GM21381 (cell line): ENCODE measurements around the gene ZMAT5.

Experiments used
- ATAC-seq: cut with Tn5 transposase; IDR thresholded peaks from one replicate; pipeline ENCODE4 v1.9.1; 2021; ENCODE audit warnings: mild to moderate bottlenecking, moderate library complexity; ENCODE audit not compliant: unreplicated experiment

Gene ZMAT5

GRCh38 chr22:29733362-29734201, 33.2 kb downstream of the ZMAT5 start:
- no peak for ATAC-seq

- no peak for ATAC-seq
These were observed 33.9 kb downstream of the ZMAT5 start for GRCh38 chr22:29732883-29733282.

- no peak for ATAC-seq
These were observed 35.6 kb downstream of the ZMAT5 start for GRCh38 chr22:29731058-29731850.

DNA sequence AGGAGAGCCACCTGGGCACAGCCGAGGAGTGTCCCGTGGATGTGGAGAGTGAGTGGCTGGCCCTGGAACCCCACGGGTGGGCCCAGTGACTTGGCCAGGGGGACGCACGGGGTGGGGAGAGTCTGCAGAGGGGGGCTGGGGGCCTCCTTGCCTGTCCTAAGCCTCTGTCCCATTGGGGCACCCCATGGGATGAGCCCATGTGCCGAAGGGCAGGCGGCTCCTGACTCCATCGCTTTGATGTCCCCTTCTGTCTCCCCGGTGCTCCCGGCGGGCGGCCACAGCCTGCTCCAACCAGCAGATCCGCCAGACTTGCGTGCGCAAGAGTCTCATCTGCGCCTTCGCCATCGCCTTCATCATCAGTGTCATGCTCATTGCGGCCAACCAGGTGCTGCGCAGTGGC, 37.6 kb downstream of the ZMAT5 start:
- ATAC-seq = no peak

DNA sequence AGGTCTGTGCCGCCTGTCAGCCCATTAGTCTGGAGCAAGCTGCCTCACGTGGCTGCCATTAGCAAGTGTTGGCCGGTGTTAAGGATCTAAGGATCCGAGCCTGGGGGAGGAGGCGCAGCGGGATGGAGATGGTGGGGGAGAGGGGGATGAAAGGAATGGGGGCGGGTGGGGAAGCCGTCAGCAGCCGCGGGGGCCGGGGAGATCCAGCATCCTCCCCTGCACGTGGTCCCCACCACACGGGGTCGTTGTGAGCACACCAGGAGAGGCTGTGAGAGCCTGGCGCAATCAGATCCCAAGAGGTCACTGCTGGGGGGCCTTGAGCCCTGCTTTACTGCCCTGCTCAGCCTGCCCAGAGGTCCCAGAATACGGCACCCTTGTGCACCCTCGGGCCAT, 39.7 kb downstream of the ZMAT5 start:
- no peak for ATAC-seq

DNA sequence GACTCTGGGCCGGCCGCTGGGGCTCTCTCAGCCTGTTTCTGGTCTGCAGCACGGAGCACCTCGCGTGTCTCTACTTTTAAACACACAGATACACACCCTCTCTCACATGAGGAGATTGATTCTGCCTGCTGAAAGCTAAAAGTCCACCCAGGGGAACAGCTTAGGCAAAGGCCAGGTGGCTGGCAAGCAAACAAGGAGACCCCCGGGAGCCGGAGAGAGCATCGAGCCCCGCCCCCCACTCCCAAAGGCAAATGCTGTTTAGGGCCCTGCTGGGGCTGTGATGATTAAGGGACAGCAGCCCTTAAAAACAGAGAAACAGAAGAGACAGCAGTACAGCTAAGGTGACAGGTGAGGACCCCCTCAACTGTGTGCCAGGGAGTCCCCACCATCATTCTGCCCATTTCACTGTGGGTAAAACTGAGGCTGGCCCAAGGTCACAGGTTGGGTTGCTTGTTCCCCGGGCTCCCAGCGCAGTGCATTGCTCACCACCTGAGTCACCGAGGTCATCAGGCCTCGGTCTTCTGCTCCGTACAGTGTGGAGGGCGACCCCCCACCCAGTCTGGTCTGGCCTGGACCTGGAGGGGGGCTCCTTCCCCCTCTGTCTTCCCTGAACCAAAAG, 40.2 kb downstream of the ZMAT5 start:
- ATAC-seq = no peak

DNA sequence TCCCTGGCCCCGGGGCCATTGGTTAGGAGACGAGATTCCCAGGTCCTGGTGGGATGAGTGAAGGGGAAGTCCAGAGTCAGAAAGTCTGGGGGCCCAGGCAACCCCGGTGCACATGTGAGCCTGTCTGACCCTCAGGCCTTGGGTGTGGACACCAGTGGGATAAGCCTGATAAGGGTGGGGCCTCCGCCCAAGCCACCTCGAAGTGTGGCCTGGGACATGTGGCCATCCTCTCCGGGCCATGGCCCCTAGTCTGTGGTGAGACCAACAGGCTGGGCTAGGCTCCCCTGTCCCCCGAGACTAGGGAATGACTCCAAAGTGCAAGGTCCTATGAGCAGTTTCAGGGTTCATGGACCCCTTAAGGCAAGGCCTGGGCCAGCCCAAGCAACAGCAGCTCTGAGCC, 40.7 kb downstream of the ZMAT5 start:
- ATAC-seq = no peak

DNA sequence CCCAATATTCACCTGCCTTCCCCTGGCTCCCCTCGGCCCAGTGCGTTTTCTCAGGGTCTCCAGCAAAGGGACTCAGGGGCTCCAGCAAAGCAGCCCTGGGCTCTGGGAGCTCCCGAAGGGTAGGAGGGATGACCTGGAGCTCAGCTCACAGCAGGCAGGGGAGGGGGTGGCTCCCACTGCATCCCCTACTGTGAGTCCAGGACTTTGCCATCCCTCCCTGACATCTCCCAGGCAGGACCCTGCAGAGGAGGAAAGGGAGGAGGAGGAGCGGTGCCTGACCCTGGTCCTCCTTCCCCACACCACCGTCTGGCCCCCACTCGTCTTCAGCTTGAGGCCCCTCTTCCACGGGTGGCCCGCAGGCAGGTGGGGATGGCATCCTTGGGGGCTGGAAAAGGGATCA, 42.0 kb downstream of the ZMAT5 start:
- ATAC-seq = no peak

DNA sequence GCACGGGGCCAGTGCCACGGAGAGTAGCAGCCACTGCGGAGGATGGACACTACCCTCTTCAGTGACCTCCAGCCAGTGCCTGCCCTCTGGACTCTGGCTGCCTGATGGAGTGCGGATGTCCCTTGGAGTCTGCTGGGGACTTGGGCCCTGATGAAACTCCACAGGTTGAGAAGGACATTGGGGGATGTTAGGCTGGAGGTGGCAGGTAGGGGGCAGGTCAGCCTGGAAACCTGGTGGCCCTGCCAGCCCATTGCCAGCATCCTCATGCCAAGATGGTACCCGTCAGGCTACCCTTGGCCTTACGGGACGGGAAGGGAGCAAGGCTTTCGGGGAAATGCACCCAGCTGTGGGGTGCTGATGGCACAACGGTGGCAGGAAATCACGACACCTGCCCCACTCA, 43.0 kb downstream of the ZMAT5 start:
- ATAC-seq = no peak

DNA sequence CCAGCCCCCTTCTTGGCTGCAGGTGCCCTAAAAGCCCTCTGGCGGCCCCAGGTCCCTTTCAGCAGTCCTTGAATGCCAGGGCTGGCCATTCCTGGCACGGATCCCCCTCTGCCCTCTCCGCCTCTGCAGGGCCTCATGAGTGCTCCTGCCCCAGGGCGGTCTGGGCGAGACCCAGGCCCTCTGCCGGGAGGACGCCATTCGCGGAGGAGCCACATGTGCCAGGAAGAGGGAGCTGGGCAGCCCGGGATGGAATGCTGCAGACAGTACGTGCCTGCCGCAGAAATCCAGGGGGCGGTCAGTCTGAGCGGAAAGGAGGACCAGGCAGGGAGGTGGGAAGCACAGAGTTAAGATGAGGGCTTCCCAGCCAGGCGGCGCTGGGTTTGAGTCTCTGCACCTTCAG, 44.2 kb downstream of the ZMAT5 start:
- no peak for ATAC-seq

DNA sequence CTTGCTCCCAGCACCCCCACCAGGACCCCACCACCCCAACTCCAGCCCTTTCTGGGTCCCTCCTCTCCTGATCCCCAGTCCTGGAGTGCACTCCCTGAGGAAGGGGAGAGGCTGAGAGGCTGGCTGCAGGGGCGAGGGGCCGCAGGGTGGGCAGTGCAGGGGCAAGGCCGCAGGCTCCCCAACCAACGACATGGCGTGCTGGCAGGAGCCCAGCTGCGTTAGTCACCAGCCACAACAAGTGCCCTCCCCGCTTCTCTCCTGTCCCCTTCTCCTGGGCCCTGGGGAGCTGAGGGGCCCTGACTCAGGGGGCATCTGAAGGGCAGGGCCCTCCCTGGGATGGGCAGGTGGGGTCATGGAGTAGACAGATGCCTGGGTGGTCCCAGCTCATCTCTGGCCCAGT, 44.7 kb downstream of the ZMAT5 start:
- no peak for ATAC-seq

GRCh38 chr22:29720811-29721323, 45.9 kb downstream of the ZMAT5 start:
- no peak for ATAC-seq

GRCh38 chr22:29719899-29720645, 46.7 kb downstream of the ZMAT5 start, which contains the start of gene CABP7:
CABP7 (plus strand) TSS chr22:29720003; CDS start chr22:29720425, 422 bp downstream.
- ATAC-seq = no peak

GRCh38 chr22:29718949-29719898, 47.6 kb downstream of the ZMAT5 start:
- no peak for ATAC-seq

- ATAC-seq = no peak
These were observed 49.0 kb downstream of the ZMAT5 start for GRCh38 chr22:29717789-29718188.

DNA sequence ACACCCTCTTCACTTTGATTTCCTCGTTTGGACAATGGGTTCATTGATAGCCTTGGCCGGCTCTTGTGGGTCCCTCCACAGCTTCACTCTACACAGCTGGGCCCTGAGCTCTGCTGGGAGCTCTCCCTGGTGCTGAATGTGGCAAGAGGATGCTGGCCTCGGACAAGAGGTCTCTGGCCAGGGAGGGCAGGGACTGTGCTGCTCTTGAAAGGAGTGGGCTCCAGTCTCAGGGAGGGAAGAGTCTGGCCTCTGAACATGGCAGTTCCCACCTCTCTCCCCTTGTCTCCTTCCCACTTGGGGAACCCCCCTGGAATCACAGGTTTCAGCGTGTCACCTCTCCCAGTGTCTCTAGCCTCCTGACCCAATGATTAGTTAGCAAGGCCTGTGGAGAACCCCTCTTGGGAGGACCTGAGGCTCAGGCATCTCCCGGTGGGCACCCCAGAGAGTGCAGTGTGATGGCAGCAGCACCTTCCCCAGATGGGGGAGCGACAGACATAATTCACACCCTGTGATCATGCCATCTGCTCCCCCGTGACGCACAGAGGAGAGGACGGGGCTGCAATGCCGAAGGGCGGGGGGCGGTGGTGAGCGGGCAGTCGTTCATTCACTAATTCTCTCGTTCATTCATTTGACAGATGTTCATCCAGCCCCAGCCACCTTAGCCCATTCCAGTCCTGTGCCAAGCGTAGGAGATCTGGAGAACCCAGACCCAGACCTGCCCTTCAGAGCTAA, 49.8 kb downstream of the ZMAT5 start:
- no peak for ATAC-seq

- no peak for ATAC-seq
These were observed 51.1 kb downstream of the ZMAT5 start for GRCh38 chr22:29715705-29716104.

DNA sequence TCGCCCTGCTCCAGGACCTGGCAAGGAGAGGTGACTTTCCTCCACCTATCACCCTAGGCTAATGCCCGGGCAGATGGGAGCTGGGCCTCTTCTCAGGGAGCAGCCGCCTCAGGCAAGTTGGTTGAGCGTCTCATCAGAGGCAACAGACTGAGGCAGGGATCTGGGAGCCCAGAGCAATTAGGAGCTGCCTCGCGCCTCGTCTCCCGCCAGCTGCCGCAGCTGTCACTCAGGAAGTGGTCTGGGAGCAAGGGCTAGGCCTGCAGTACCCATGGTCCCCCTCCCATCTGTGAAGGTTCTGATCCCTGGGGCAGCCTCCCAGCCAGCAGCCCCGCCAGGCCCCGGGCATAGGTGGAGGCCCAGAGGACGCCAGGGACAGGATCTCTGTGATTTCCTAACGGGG, 51.6 kb downstream of the ZMAT5 start:
- no peak for ATAC-seq

DNA sequence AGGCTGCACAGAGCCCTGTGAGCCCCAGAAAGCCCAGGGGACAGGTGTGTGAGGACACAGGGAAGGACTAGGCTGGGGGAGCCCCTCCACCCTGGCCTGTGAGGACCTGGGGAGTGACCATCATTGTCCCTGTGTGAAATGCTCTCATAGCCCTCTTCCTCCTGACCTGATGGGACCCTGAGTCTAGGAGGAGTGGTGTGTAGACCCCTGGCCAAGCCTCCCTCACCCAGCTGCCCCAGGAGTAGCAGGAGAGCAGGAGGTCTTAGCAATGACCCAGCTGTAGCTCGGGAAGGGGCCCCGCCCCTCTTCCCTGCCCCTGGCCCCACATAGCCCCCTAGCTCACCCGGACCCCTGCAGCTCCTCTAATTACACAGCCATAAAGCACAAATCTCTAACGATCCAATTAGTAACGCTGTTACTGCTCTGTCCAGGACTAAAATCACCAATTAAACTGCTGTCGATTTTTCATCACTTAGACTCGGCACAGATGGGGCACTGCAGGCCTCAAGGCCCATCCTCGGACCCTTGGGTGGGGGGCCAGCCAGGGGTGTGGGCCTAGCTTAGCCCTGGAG, 53.6 kb downstream of the ZMAT5 start:
- no peak for ATAC-seq
